Gastrocnemius medialis (tissue), 4 donors: ENCODE measurements around the gene ATF3.

Source experiments
- CTCF ChIP-seq, 5 experiments: fragments of 450-650 bp in 3 of 5; fragments of 200-600 bp in 2 of 5; sonication (generic) in 2 of 5; IDR thresholded peaks in 4 of 5; conservative IDR thresholded peaks in 1 of 5; 1 replicate in 4 of 5; 2 replicates in 1 of 5; pipeline ENCODE4 v1.5.1; 2016 to 2019; ENCODE audit warnings: antibody characterized with exemption in 5 of 5, mild to moderate bottlenecking in 3 of 5, moderate library complexity in 3 of 5
- POLR2A ChIP-seq, 2 donors: fragments of 450-650 bp; IDR thresholded peaks; one replicate each; pipeline ENCODE4 v1.6.1; 2017; ENCODE audit warnings: antibody characterized with exemption in 2 of 2, mild to moderate bottlenecking in 2 of 2, moderate library complexity in 2 of 2

DNA sequence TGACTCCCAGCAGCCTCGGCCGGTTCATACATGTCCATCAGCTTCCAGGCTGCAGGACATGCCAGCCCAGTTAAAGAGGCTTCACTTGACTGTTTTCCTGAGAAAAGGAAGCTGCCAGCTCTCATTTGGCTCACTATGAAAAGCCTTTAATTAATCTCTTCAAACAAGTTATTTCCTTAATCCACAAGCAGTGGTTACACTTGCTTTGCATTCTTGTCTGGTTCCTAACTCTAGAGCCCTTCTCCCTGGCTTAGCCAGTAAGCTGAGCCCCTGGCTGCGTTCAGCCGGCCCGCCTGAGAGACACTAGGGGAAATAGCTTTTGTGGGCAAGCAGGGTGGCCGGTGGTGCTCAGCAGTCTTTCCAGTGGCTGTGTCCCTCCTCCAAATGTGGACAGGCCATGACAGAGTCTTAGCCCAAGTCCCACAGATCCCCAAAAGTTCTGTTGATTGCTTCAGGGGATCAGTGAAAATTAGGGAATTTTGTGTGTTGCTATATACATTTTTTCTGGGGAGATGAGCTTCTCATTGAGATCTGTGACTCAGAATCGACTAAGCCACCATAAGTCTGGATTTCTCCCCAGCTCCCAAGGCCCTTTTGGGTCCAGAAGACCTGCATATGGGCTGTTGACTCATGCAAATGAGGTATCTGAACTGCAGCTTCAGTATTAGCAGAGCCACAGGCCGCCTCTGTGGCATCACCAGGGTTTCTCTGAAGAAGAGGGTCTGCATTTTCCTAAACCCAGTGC lies 10.1 kb downstream of the ATF3 start:
- TF ChIP-seq CTCF (IDR thresholded peaks at IDR 0.05 in 4 of 5, conservative IDR thresholded peaks at IDR 0.05 in 1 of 5), result no peak
- TF ChIP-seq POLR2A (IDR thresholded peaks at IDR 0.05), result no peak
